Panc1 (cell line): Measurements from ENCODE around the gene MRPL41.

Experiments
- POLR2AphosphoS5 ChIP-seq: IDR thresholded peaks from 2 replicates; pipeline ENCODE4 v1.6.1; 2012; ENCODE audit warnings: mild to moderate bottlenecking, low read depth, low read length, moderate library complexity
- TF ChIP-seq, protein P1 (sequence below): fragments of 450-650 bp; IDR thresholded peaks from 2 replicates; pipeline ENCODE4 v1.5.1; 2017; ENCODE audit warnings: mild to moderate bottlenecking

DNA sequence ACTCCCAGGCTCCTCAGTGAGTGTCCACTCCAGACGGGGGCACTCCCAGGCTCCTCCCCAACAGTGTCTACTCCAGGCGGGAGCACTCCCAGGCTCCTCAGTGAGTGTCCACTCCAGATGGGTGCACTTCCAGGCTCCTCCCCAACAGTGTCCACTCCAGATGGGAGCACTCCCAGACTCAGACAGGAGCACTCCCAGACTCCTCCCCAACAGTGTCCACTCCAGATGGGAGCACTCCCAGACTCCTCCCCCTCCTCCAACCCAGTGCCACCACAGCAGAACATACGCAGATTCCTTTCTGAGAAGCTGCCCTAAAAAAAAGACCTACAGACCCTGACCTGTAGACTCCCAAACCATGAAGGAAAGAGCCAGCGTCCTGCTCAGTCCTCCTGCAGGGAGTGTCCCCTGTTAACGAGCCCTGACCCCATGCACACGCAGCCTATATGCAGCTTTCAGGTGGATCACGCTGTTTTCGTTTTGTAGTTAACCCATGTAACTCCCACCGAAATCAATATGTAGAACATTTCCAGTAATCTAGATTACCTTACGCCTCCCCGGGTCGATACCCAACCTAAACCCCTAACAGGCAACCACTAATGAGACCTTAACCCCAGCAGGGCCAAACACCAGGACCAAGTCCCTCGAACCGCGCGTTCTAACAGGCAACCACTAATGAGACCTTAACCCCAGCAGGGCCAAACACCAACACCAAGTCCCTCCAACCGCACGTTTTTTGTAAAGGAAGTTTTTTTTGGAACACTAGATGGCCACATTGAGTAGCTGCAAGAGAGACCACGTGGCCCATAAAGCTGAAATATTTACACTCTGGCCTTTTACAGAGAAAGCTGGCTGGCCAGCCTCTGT is 17.2 kb upstream of the MRPL41 start:
- TF ChIP-seq, protein P1, sequence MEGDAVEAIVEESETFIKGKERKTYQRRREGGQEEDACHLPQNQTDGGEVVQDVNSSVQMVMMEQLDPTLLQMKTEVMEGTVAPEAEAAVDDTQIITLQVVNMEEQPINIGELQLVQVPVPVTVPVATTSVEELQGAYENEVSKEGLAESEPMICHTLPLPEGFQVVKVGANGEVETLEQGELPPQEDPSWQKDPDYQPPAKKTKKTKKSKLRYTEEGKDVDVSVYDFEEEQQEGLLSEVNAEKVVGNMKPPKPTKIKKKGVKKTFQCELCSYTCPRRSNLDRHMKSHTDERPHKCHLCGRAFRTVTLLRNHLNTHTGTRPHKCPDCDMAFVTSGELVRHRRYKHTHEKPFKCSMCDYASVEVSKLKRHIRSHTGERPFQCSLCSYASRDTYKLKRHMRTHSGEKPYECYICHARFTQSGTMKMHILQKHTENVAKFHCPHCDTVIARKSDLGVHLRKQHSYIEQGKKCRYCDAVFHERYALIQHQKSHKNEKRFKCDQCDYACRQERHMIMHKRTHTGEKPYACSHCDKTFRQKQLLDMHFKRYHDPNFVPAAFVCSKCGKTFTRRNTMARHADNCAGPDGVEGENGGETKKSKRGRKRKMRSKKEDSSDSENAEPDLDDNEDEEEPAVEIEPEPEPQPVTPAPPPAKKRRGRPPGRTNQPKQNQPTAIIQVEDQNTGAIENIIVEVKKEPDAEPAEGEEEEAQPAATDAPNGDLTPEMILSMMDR: peak; percentile 84
- no peak for TF ChIP-seq POLR2AphosphoS5
